ENCODE results near the gene NOS1AP.

Gene NOS1AP

GRCh38 chr1:162133566-162133965, 64.1 kb downstream of the NOS1AP start:
- no peaks in the 10 kb centered on the region for H3K9me3 ChIP-seq (ENCODE audit: low read length)
- H2AFZ ChIP-seq (ENCODE audit: low read length): no peak overlapping the region
- no peak overlapping the region for H3K4me3 ChIP-seq (ENCODE audit: low read depth, low read length, poor library complexity, severe bottlenecking)
- no peak overlapping the region for H3K27ac ChIP-seq (ENCODE audit: low read depth, low read length, poor library complexity, severe bottlenecking)
- no peaks in the 10 kb centered on the region for H4K20me1 ChIP-seq (ENCODE audit: insufficient read depth, low read length)
- no peaks in the 10 kb centered on the region for H3F3A ChIP-seq (ENCODE audit: insufficient read depth, low read length)
- no peaks in the 10 kb centered on the region for H3K4me1 ChIP-seq (ENCODE audit: insufficient read depth, low read length, severe bottlenecking)
- no peaks in the 10 kb centered on the region for H3K27me3 ChIP-seq (ENCODE audit: insufficient read depth, low read length)
- TF ChIP-seq, protein P1, sequence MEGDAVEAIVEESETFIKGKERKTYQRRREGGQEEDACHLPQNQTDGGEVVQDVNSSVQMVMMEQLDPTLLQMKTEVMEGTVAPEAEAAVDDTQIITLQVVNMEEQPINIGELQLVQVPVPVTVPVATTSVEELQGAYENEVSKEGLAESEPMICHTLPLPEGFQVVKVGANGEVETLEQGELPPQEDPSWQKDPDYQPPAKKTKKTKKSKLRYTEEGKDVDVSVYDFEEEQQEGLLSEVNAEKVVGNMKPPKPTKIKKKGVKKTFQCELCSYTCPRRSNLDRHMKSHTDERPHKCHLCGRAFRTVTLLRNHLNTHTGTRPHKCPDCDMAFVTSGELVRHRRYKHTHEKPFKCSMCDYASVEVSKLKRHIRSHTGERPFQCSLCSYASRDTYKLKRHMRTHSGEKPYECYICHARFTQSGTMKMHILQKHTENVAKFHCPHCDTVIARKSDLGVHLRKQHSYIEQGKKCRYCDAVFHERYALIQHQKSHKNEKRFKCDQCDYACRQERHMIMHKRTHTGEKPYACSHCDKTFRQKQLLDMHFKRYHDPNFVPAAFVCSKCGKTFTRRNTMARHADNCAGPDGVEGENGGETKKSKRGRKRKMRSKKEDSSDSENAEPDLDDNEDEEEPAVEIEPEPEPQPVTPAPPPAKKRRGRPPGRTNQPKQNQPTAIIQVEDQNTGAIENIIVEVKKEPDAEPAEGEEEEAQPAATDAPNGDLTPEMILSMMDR (IDR thresholded peaks at IDR 0.05; ENCODE audit: low read length): no peak
- TF ChIP-seq EZH2 (IDR thresholded peaks at IDR 0.05; ENCODE audit: borderline replicate concordance, low read length): no peak
- H3K79me2 ChIP-seq (ENCODE audit: insufficient read depth, low read length): no peaks in the 10 kb centered on the region
- no peaks in the 10 kb centered on the region for H3K36me3 ChIP-seq (ENCODE audit: insufficient read depth, low read length)
- H3K4me2 ChIP-seq (ENCODE audit: low read length): no peak overlapping the region
- no peaks in the 10 kb centered on the region for H3K9me2 ChIP-seq (ENCODE audit: low read depth, low read length)
- no peak overlapping the region for H3K9ac ChIP-seq (ENCODE audit: low read length)

DNA sequence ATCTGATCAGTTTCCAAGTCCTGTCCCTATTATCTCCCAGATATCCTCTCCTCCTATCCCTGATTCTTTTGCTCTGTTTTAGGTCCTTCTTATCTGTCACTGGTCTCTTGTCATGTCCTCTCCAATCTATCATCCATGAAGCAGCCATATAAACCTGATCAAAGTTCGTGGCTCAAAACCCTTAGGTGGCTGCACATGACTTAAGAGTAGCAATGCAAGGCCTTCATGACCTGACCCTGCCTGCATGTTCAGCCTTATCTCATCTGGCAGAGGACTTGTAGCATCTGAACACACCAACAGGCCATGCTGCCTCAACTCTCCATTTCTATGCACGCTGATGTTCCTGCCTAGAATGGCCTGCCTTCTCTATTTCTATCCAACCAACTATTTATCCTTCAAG, 65.2 kb downstream of the NOS1AP start:
- no peak overlapping the region for H3K27ac ChIP-seq (ENCODE audit: low read depth, low read length, poor library complexity, severe bottlenecking)
- H3K79me2 ChIP-seq (ENCODE audit: insufficient read depth, low read length): no peaks in the 10 kb centered on the region
- no peaks in the 10 kb centered on the region for H3K9me3 ChIP-seq (ENCODE audit: low read length)
- H3K9me2 ChIP-seq (ENCODE audit: low read depth, low read length): no peaks in the 10 kb centered on the region
- no peaks in the 10 kb centered on the region for H3K36me3 ChIP-seq (ENCODE audit: insufficient read depth, low read length)
- no peaks in the 10 kb centered on the region for H3K4me1 ChIP-seq (ENCODE audit: insufficient read depth, low read length, severe bottlenecking)
- H3K9ac ChIP-seq (ENCODE audit: low read length): no peak overlapping the region
- no peak for TF ChIP-seq EZH2 (IDR thresholded peaks at IDR 0.05; ENCODE audit: borderline replicate concordance, low read length)
- TF ChIP-seq, protein P1 (IDR thresholded peaks at IDR 0.05; ENCODE audit: low read length): no peak
- no peak overlapping the region for H2AFZ ChIP-seq (ENCODE audit: low read length)
- no peak overlapping the region for H3K4me2 ChIP-seq (ENCODE audit: low read length)
- H3K27me3 ChIP-seq (ENCODE audit: insufficient read depth, low read length): no peaks in the 10 kb centered on the region
- H3K4me3 ChIP-seq (ENCODE audit: low read depth, low read length, poor library complexity, severe bottlenecking): no peak overlapping the region
- H4K20me1 ChIP-seq (ENCODE audit: insufficient read depth, low read length): no peaks in the 10 kb centered on the region
- no peaks in the 10 kb centered on the region for H3F3A ChIP-seq (ENCODE audit: insufficient read depth, low read length)

DNA sequence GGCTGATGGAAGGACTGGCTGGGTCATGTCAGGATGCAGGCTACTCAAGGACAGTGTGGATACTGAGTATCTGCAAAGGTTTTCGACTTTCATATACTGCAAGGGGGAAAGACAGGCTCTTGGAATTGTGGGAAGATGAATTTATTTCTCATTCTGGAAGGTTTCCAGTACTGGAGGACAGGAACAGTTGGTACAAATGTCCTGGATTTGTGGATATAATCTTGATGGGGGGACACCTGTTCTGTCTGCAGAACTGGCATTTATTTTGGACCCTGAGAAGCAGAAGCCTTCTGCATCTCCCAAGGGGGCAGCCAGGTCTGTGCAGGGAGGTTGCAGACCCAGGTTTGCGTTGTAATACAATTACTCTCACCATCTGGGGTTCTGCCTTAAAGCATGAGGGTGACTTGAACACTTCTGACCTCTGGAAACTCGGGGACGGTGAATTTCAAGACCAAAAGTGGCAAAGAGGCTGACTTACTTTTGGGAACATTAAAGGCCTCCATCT, 65.8 kb downstream of the NOS1AP start:
- Histone ChIP-seq H3K4me3 (ENCODE audit: low read depth, low read length, poor library complexity, severe bottlenecking) (no peak overlapping the region), H3K4me1 (ENCODE audit: insufficient read depth, low read length, severe bottlenecking) (no peaks in the 10 kb centered on the region), H3K9me2 (ENCODE audit: low read depth, low read length) (no peaks in the 10 kb centered on the region), H3F3A (ENCODE audit: insufficient read depth, low read length) (no peaks in the 10 kb centered on the region), H2AFZ (ENCODE audit: low read length) (no peak overlapping the region), H4K20me1 (ENCODE audit: insufficient read depth, low read length) (no peaks in the 10 kb centered on the region), H3K27me3 (ENCODE audit: insufficient read depth, low read length) (no peaks in the 10 kb centered on the region), H3K9me3 (ENCODE audit: low read length) (no peaks in the 10 kb centered on the region), H3K4me2 (ENCODE audit: low read length) (no peak overlapping the region), H3K36me3 (ENCODE audit: insufficient read depth, low read length) (no peaks in the 10 kb centered on the region), H3K79me2 (ENCODE audit: insufficient read depth, low read length) (no peaks in the 10 kb centered on the region), H3K27ac (ENCODE audit: low read depth, low read length, poor library complexity, severe bottlenecking) (no peak overlapping the region), H3K9ac (ENCODE audit: low read length) (no peak overlapping the region)
- TF ChIP-seq, protein P1 (IDR thresholded peaks at IDR 0.05; ENCODE audit: low read length): no peak
- TF ChIP-seq EZH2 (IDR thresholded peaks at IDR 0.05; ENCODE audit: borderline replicate concordance, low read length): no peak

Measured in OCI-LY1 (cell line).